Epithelial cell of prostate (primary cell): Measurements from ENCODE around the gene HSD17B3.
"Not testable (repeated sequence)": the region's sequence is repeated elsewhere in the genome, so short reads cannot be mapped to it uniquely, and the experiment has no call there.

Experiments
- DNase-seq: peaks from one replicate; pipeline ENCODE4 v3.0.0-alpha.2; 2011; ENCODE audit warnings: low read depth, low spot score
- H3K27ac ChIP-seq: fragments of 450-650 bp; 2 replicates; pipeline ENCODE4 v1.5.1; 2017; ENCODE audit warnings: mild to moderate bottlenecking

Gene HSD17B3

DNA sequence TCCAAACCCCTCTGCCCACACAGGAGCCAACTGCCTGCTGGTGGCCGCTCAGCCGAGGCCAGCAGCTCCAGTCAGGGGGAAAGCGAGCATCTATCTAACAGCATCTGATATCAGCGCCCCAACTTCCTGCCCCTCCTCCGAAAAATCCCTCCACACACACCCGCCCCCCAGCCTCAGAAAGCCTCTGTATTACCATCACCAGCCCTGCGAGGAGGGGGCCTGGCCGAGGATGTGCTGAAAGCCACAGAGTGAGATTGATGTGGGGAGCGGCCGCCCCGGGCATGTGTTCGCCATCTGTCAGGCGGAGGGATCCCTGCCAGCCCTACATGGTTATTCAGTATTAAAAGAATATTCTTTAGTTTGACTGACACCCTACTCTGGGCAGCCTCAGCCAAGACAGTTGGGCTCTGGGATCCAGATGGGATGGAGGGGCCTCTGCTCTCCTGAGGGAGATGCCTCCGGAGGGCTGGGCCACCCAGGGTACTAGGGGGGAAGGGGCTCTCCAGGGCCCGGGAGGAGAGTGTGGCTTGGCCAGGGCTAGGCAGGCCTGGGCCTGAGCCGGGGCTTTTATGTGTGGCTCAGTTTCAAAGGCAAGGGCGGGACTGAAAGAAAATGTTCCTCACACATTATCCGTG lies 98.0 kb downstream of the HSD17B3 start:
- no peak for DNase-seq

DNA sequence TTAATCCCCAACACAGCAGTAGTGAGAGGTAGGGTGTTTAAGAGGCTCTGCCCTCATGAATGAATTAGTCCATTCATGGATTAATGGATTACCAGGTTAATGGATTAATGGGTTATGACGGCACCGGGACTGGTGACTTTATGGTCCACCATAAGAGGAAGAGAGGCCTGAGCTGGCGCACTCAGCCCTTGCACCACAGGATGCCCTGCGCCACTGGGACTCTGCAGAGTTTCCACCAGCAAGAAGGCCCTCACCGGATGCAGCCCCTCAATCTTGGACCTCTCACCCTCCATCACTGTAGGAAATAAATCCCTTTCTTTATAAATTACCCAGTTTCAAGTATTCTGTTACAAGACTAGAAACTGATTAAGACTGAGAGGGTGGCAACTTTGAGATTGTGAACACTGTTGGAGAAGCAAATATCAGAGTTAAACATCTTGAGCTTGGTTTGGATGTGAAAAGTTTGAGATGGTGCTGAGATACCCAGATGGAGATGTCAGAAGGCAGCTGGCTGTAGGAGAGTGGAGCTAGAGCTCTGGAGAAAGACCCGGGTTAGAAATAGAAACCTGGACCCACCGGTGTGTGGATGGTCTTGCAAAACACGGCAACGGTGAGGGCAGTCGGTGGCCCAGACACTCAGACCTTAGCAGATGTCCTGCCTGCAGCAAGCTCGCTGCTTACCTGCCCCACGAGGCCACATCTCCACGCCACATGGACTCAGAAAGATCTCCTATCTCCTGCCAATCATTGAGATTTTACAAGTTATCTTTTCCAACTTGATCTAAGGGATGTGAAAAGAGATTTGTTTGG lies 98.8 kb downstream of the HSD17B3 start:
- H3K27ac ChIP-seq: no peak overlapping the region
- no peak for DNase-seq

More for the DNA sequence above, 98.0 kb downstream of the HSD17B3 start:
- no peak overlapping the region for H3K27ac ChIP-seq

DNA sequence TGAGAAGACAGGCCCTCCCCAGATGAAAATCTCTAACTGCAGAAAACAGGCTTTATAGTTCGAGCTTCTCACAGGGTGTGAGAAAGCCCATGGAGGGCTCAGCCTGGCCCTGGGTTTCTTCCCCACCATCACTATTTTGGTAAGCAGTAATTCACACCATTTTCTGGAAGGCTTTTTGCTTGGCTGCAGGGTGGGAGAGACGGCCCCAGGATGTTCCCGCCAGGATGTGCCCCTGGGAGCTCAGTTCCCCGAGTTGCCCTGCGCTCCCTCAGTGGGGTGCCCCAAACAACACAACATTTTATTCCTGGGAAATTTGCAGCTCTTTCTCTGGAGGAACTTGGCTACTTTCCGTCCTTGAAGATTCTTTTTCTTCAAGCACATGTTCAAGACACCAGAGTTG lies 100.8 kb downstream of the HSD17B3 start:
- no peak for DNase-seq
- no peak overlapping the region for H3K27ac ChIP-seq

DNA sequence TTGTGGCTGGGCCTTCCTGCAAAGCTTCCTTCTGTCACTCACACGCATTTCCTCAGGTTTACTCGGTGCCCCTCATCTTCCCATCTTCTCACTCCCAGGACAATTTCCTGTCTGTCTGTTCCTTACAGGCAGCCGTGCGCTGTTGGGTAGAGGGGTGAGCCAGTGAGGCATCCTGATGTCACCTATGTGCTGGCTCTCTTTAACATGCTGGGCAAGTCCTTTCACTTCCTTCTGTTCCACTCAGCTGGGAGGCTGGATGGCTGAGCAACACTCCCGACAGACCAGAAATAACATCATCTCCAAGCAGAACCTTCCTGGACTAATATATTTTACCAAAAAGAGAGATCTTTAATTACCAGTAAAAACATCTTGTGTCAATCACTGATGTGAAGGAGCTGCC lies 103.0 kb downstream of the HSD17B3 start:
- DNase-seq: no peak
- no peak overlapping the region for H3K27ac ChIP-seq

DNA sequence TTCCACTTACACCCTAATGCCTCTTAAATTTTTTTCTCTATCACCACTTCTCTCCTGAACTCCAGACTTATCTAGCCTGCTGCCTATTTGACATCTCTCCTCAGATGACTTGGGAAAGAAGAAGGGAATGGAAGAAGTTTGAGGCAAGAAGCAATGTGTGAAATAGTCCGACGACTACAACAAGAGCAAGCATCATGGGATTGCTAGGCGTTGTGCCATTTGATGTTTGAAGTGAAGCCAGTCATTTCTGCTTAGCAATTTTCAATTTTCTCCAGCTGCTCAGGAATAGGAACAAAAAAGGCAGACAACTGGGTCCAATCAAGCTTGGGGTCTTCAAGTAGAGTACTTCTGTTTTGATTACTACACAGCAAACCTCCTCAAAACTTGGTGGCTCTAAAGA lies 106.4 kb downstream of the HSD17B3 start:
- no peak for DNase-seq
- no peak overlapping the region for H3K27ac ChIP-seq

GRCh38 chr9:96193236-96193755 lies 108.7 kb downstream of the HSD17B3 start:
- no peak for DNase-seq
- no peak overlapping the region for H3K27ac ChIP-seq

DNA sequence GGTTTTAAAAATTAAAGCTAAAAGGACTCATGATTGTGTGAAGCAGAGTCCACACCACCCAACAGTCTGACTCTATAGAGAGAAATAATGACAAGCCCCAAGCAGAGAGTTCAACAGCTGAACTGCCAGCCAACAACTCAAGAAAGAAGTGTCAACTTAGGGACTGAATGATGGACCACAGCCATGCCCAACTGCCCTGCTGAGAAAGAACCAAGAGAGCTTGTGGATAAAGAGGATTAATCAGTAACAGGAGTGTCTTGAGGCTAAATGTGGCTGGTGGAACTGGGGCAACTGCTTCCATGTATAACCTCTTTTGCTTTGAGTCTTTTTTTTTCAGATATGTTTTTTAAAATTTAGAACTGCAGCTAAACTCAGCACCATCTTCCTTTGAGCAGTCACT lies 109.3 kb downstream of the HSD17B3 start:
- no peak overlapping the region for H3K27ac ChIP-seq
- no peak for DNase-seq

DNA sequence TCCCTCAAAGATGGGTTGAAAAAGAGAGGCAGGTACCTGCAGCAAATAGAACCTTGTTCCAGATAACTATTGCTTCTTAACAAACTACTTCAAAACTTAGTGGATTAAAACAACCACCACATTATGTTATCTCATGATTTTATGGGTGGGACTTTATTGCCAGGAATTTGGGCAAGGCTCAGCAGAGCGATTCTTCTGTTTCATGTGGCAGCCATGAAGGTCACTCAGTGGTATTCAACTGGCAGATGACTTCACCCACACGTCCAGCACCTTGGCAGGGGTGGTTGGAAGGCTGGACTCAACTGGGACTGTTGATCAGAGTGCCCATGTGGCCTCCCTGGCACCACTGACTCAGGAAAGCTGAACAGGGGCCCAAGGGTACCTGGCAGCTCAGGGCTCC lies 112.0 kb downstream of the HSD17B3 start:
- no peak overlapping the region for H3K27ac ChIP-seq
- DNase-seq: no peak

- not testable (repeated sequence) for DNase-seq, H3K27ac ChIP-seq
Measured at GRCh38 chr9:96189581-96189980, 112.4 kb downstream of the HSD17B3 start.

GRCh38 chr9:96188571-96188970 lies 113.4 kb downstream of the HSD17B3 start:
- no peak for DNase-seq

GRCh38 chr9:96187151-96187555 lies 114.8 kb downstream of the HSD17B3 start:
- H3K27ac ChIP-seq: no peak overlapping the region
- DNase-seq: no peak

More at GRCh38 chr9:96188571-96188970, 113.4 kb downstream of the HSD17B3 start:
- no peak overlapping the region for H3K27ac ChIP-seq

- no peak for DNase-seq
- no peak overlapping the region for H3K27ac ChIP-seq
Measured at GRCh38 chr9:96186591-96187011, 115.4 kb downstream of the HSD17B3 start.

GRCh38 chr9:96185518-96186156 lies 116.3 kb downstream of the HSD17B3 start:
- DNase-seq: no peak
- H3K27ac ChIP-seq: no peak overlapping the region
